ENCODE data around the gene GDPD1. TPM values are rescaled to one million over a fixed set of nuclear protein-coding genes. Genes with fewer than 3 reads are reported as not detected.
"Not testable (repeated sequence)": the region's sequence is repeated elsewhere in the genome, so short reads cannot be mapped to it uniquely, and the experiment has no call there.

Gene GDPD1
- total and polyA plus RNA-seq, 2 donors (not counting 3 experiments of a cell fraction or from before 2014, with no cell fraction given), result 2.5 to 4.9 TPM

GRCh38 chr17:59311051-59311468 is 90.7 kb downstream of the GDPD1 start:
- ChIA-PET POLR2A (no interaction called here), CTCF (interaction anchor here (0.5 to 5.6 kb wide), 50 partner anchors 11 to 792 kb away, joined by 3 to 84 read pairs (median 4); partner anchors contain the start of gene GDPD1)
- TF ChIP-seq, protein P1, sequence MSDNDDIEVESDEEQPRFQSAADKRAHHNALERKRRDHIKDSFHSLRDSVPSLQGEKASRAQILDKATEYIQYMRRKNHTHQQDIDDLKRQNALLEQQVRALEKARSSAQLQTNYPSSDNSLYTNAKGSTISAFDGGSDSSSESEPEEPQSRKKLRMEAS (IDR thresholded peaks at IDR 0.05; ENCODE audit: insufficient read depth, insufficient read length), result no peak
- TF ChIP-seq EZH2 (IDR thresholded peaks at IDR 0.05; ENCODE audit: borderline replicate concordance, low read depth, low read length, severe bottlenecking), result no peak
- TF ChIP-seq, protein P2, sequence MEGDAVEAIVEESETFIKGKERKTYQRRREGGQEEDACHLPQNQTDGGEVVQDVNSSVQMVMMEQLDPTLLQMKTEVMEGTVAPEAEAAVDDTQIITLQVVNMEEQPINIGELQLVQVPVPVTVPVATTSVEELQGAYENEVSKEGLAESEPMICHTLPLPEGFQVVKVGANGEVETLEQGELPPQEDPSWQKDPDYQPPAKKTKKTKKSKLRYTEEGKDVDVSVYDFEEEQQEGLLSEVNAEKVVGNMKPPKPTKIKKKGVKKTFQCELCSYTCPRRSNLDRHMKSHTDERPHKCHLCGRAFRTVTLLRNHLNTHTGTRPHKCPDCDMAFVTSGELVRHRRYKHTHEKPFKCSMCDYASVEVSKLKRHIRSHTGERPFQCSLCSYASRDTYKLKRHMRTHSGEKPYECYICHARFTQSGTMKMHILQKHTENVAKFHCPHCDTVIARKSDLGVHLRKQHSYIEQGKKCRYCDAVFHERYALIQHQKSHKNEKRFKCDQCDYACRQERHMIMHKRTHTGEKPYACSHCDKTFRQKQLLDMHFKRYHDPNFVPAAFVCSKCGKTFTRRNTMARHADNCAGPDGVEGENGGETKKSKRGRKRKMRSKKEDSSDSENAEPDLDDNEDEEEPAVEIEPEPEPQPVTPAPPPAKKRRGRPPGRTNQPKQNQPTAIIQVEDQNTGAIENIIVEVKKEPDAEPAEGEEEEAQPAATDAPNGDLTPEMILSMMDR (IDR thresholded peaks at IDR 0.05; ENCODE audit: extremely low read depth in 1 of 2, insufficient read depth in 1 of 2, low read depth in 1 of 2, low read length in 2 of 2), result peak; percentile 64 to 67
- no peak for TF ChIP-seq MYC (IDR thresholded peaks at IDR 0.05; ENCODE audit: low read depth, low read length)
- no peak for TF ChIP-seq POLR2A (IDR thresholded peaks at IDR 0.05; ENCODE audit: low read depth, low read length)
- DNase-seq (ENCODE audit: low read depth, low spot score) (peak; percentile 79), FAIRE-seq (peak; percentile 93)
- Histone ChIP-seq H2AFZ (ENCODE audit: low read depth, low read length) (peak overlapping the region; percentile 64), H3K36me3 (ENCODE audit: control insufficient read depth in 2 of 2, extremely low read depth in 1 of 2, insufficient read depth in 2 of 2, low read length in 2 of 2) (no peaks in the 10 kb centered on the region), H4K20me1 (replicated peaks; ENCODE audit: control insufficient read depth, extremely low read depth, insufficient read depth, low read length) (no peaks in the 10 kb centered on the region), H3K4me1 (ENCODE audit: control insufficient read depth, extremely low read depth, insufficient read depth, low read length) (no peaks in the 10 kb centered on the region), H3K9me1 (replicated peaks; ENCODE audit: control insufficient read depth, extremely low read depth, insufficient read depth, low read length) (no peaks in the 10 kb centered on the region), H3K27me3 (ENCODE audit: control insufficient read depth in 2 of 2, insufficient read depth in 2 of 2, low read length in 2 of 2) (no peaks in the 10 kb centered on the region), H3K9ac (replicated peaks; ENCODE audit: extremely low read depth, insufficient read depth, low read length) (no peak overlapping the region), H3K9me3 (replicated peaks; ENCODE audit: control insufficient read depth, insufficient read depth, low read length) (no peaks in the 10 kb centered on the region), H3K4me3 (replicated peaks in 1 of 3; ENCODE audit: insufficient read depth in 1 of 3, low read depth in 1 of 3, low read length in 3 of 3) (no peak overlapping the region), H3K79me2 (ENCODE audit: control insufficient read depth, insufficient read depth, low read length) (no peaks in the 10 kb centered on the region), H3K27ac (ENCODE audit: insufficient read depth, low read depth, low read length) (no peak overlapping the region), H3K4me2 (ENCODE audit: insufficient read depth, low read length) (no peak overlapping the region)
- no TSS peak for BruUV-seq (replicated peaks)
- intact Hi-C loops (cut with micrococcal nuclease), result loop anchor here (1.0 to 10.0 kb wide), 6 partner anchors 130 to 724 kb away; partner anchors contain the start of gene CLTC
- dilution Hi-C loops (cut with MboI; ENCODE audit: extremely low pct_ligation_motif_present, low sequenced_read_pairs), result no loop called here

DNA sequence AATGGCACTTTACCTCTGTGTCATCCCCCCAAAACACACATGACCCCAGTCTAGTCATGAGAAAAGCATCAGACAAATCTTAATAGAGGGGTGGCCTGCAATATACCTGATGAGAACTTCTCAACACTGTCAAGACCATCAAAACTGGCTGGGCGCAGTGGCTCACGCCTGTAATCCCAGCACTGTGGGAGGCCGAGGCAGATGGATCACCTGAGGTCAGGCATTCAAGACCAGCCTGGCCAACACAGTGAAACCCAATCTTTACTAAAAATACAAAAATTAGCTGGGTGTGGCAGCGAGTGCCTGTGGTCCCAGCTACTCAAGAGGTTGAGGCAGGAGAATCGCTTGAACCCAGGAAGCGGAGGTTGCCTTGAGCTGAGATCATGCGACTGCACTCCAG is 91.2 kb downstream of the GDPD1 start:
- H3K4me2 ChIP-seq (ENCODE audit: insufficient read depth, low read length); H3K9me3 ChIP-seq (replicated peaks; ENCODE audit: control insufficient read depth, insufficient read depth, low read length); H3K79me2 ChIP-seq (ENCODE audit: control insufficient read depth, insufficient read depth, low read length); H2AFZ ChIP-seq (ENCODE audit: low read depth, low read length); H3K27me3 ChIP-seq (ENCODE audit: control insufficient read depth in 2 of 2, insufficient read depth in 2 of 2, low read length in 2 of 2); dilution Hi-C loops (cut with MboI; ENCODE audit: extremely low pct_ligation_motif_present, low sequenced_read_pairs); H3K27ac ChIP-seq (ENCODE audit: insufficient read depth, low read depth, low read length); H3K36me3 ChIP-seq (ENCODE audit: control insufficient read depth in 2 of 2, extremely low read depth in 1 of 2, insufficient read depth in 2 of 2, low read length in 2 of 2); POLR2A ChIA-PET; H3K9ac ChIP-seq (replicated peaks; ENCODE audit: extremely low read depth, insufficient read depth, low read length); DNase-seq (ENCODE audit: low read depth, low spot score); H3K9me1 ChIP-seq (replicated peaks; ENCODE audit: control insufficient read depth, extremely low read depth, insufficient read depth, low read length); BruUV-seq (replicated peaks); H3K4me1 ChIP-seq (ENCODE audit: control insufficient read depth, extremely low read depth, insufficient read depth, low read length); H4K20me1 ChIP-seq (replicated peaks; ENCODE audit: control insufficient read depth, extremely low read depth, insufficient read depth, low read length); H3K4me3 ChIP-seq (replicated peaks in 1 of 3; ENCODE audit: insufficient read depth in 1 of 3, low read depth in 1 of 3, low read length in 3 of 3); FAIRE-seq: not testable (repeated sequence)
- CTCF ChIA-PET, result interaction anchor here (0.5 to 5.6 kb wide), 35 partner anchors 11 to 793 kb away, joined by 3 to 84 read pairs (median 6); partner anchors contain the start of gene GDPD1
- intact Hi-C loops (cut with micrococcal nuclease), result loop anchor here (1.0 to 10.0 kb wide), 6 partner anchors 130 to 723 kb away; partner anchors contain the start of gene CLTC

Data from endothelial cell of umbilical vein (primary cell).